ENCODE results near the gene OR51S1.

Gene OR51S1

GRCh38 chr11:4798427-4799183 is 50.4 kb downstream of the OR51S1 start:
- H3K9me3 ChIP-seq, result no peaks in the 10 kb centered on the region
- no peak overlapping the region for H3K4me3 ChIP-seq
- DNase-seq, result no peak
- H3K27me3 ChIP-seq, result no peaks in the 10 kb centered on the region
- TF ChIP-seq CTCF (IDR thresholded peaks at IDR 0.05), result no peak
- H3K4me1 ChIP-seq, result no peaks in the 10 kb centered on the region
- H3K27ac ChIP-seq, result no peak overlapping the region
- no peaks in the 10 kb centered on the region for H3K36me3 ChIP-seq
- intact Hi-C loops (cut with DNase I; ENCODE audit: low total_unique reads), result no loop called here

Data from tibial artery (tissue), 4 donors.